Measurements from ENCODE around the gene CAMK2B.
"Not testable (repeated sequence)": the region's sequence is repeated elsewhere in the genome, so short reads cannot be mapped to it uniquely, and the experiment has no call there.

Gene CAMK2B

GRCh38 chr7:44173911-44174693 lies 151.3 kb downstream of the CAMK2B start:
- Histone ChIP-seq H3K27ac (no peak overlapping the region), H3K4me3 (IDR thresholded peaks at IDR 0.05; ENCODE audit: insufficient read depth, low read depth, low read length) (no peak overlapping the region), H3K79me2 (ENCODE audit: insufficient read depth, low read depth) (no peaks in the 10 kb centered on the region), H3K4me2 (no peak overlapping the region), H4K20me1 (ENCODE audit: insufficient read depth) (no peaks in the 10 kb centered on the region), H3K4me1 (ENCODE audit: low read depth, poor library complexity, severe bottlenecking) (no peaks in the 10 kb centered on the region), H2AFZ (ENCODE audit: low read depth) (no peak overlapping the region), H3K27me3 (ENCODE audit: insufficient read depth, low read depth) (no peaks in the 10 kb centered on the region; the same call in 1 of the 2 replicates), H3K36me3 (ENCODE audit: insufficient read depth) (no peaks in the 10 kb centered on the region), H3K9ac (no peak overlapping the region)
- TF ChIP-seq, protein P1, sequence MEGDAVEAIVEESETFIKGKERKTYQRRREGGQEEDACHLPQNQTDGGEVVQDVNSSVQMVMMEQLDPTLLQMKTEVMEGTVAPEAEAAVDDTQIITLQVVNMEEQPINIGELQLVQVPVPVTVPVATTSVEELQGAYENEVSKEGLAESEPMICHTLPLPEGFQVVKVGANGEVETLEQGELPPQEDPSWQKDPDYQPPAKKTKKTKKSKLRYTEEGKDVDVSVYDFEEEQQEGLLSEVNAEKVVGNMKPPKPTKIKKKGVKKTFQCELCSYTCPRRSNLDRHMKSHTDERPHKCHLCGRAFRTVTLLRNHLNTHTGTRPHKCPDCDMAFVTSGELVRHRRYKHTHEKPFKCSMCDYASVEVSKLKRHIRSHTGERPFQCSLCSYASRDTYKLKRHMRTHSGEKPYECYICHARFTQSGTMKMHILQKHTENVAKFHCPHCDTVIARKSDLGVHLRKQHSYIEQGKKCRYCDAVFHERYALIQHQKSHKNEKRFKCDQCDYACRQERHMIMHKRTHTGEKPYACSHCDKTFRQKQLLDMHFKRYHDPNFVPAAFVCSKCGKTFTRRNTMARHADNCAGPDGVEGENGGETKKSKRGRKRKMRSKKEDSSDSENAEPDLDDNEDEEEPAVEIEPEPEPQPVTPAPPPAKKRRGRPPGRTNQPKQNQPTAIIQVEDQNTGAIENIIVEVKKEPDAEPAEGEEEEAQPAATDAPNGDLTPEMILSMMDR (conservative IDR thresholded peaks at IDR 0.05; ENCODE audit: low read depth, low read length) = no peak

DNA sequence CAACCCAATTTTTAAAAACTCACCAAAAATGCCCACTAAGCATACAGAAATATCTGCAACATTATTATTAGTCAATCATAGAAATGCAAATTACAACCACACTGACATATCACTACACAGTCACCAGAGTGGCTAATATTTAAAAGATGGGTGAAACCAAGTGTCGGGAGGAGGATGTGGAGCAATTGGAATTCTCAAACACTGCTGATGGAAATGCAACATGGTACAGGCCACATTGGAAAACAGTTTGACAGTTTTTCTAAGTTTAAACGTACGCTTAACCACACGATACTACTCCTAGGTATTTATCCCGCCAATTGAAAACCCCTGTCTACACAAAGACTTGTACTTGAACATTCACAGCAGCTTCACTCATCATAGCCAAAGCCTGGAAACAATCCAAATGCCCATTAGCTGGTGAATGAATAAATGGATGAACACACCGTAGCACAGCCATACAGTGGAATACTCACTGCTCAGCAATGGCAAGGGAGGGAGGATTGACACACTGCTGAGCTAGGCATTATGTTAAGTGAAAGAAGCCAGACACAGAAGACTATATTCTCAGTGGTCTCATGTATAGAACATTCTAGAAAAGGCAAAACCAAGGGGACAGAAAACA lies 152.5 kb downstream of the CAMK2B start:
- H3K27me3 ChIP-seq (ENCODE audit: insufficient read depth, low read depth) = no peaks in the 10 kb centered on the region; the same call in 1 of the 2 replicates
- no peak overlapping the region for H3K4me3 ChIP-seq (IDR thresholded peaks at IDR 0.05; ENCODE audit: insufficient read depth, low read depth, low read length)
- no peak overlapping the region for H3K4me2 ChIP-seq
- H3K4me1 ChIP-seq (ENCODE audit: low read depth, poor library complexity, severe bottlenecking) = no peaks in the 10 kb centered on the region
- H3K9ac ChIP-seq = no peak overlapping the region
- H4K20me1 ChIP-seq (ENCODE audit: insufficient read depth) = no peaks in the 10 kb centered on the region
- no peaks in the 10 kb centered on the region for H3K79me2 ChIP-seq (ENCODE audit: insufficient read depth, low read depth)
- no peak overlapping the region for H3K27ac ChIP-seq
- no peak overlapping the region for H2AFZ ChIP-seq (ENCODE audit: low read depth)
- TF ChIP-seq, protein P1 (conservative IDR thresholded peaks at IDR 0.05; ENCODE audit: low read depth, low read length) = no peak
- H3K36me3 ChIP-seq (ENCODE audit: insufficient read depth) = no peaks in the 10 kb centered on the region

- Histone ChIP-seq H3K36me3 (ENCODE audit: insufficient read depth) (no peaks in the 10 kb centered on the region), H3K27me3 (ENCODE audit: insufficient read depth, low read depth) (no peaks in the 10 kb centered on the region; the same call in 1 of the 2 replicates), H4K20me1 (ENCODE audit: insufficient read depth) (no peaks in the 10 kb centered on the region), H3K9ac (no peak overlapping the region), H3K4me2 (no peak overlapping the region), H3K79me2 (ENCODE audit: insufficient read depth, low read depth) (no peaks in the 10 kb centered on the region), H2AFZ (ENCODE audit: low read depth) (no peak overlapping the region), H3K27ac (no peak overlapping the region), H3K4me1 (ENCODE audit: low read depth, poor library complexity, severe bottlenecking) (no peaks in the 10 kb centered on the region), H3K4me3 (IDR thresholded peaks at IDR 0.05; ENCODE audit: insufficient read depth, low read depth, low read length) (no peak overlapping the region)
- TF ChIP-seq, protein P1 (conservative IDR thresholded peaks at IDR 0.05; ENCODE audit: low read depth, low read length) = no peak
Observed at GRCh38 chr7:44172352-44172751, 153.0 kb downstream of the CAMK2B start.

- H3K4me1 ChIP-seq (ENCODE audit: low read depth, poor library complexity, severe bottlenecking); H3K36me3 ChIP-seq (ENCODE audit: insufficient read depth); H4K20me1 ChIP-seq (ENCODE audit: insufficient read depth); H3K79me2 ChIP-seq (ENCODE audit: insufficient read depth, low read depth); H3K27me3 ChIP-seq (ENCODE audit: insufficient read depth, low read depth); H3K9ac ChIP-seq; H2AFZ ChIP-seq (ENCODE audit: low read depth); H3K27ac ChIP-seq; H3K4me2 ChIP-seq; H3K4me3 ChIP-seq (IDR thresholded peaks at IDR 0.05; ENCODE audit: insufficient read depth, low read depth, low read length): not testable (repeated sequence)
Observed at GRCh38 chr7:44171901-44172300, 153.5 kb downstream of the CAMK2B start.

GRCh38 chr7:44167920-44168319 lies 157.5 kb downstream of the CAMK2B start:
- TF ChIP-seq, protein P1 (conservative IDR thresholded peaks at IDR 0.05; ENCODE audit: low read depth, low read length) = no peak
- H3K4me2 ChIP-seq = no peak overlapping the region
- H3K9ac ChIP-seq = no peak overlapping the region
- H3K4me3 ChIP-seq (IDR thresholded peaks at IDR 0.05; ENCODE audit: insufficient read depth, low read depth, low read length) = no peak overlapping the region
- H3K27ac ChIP-seq = no peak overlapping the region
- no peaks in the 10 kb centered on the region for H3K27me3 ChIP-seq (ENCODE audit: insufficient read depth, low read depth)
- no peaks in the 10 kb centered on the region for H3K79me2 ChIP-seq (ENCODE audit: insufficient read depth, low read depth)
- no peak overlapping the region for H2AFZ ChIP-seq (ENCODE audit: low read depth)
- H3K4me1 ChIP-seq (ENCODE audit: low read depth, poor library complexity, severe bottlenecking) = no peaks in the 10 kb centered on the region
- H3K36me3 ChIP-seq (ENCODE audit: insufficient read depth) = no peaks in the 10 kb centered on the region
- H4K20me1 ChIP-seq (ENCODE audit: insufficient read depth) = no peaks in the 10 kb centered on the region
